ENCODE results near the gene NUP42.
"Not testable (repeated sequence)": the region's sequence is repeated elsewhere in the genome, so short reads cannot be mapped to it uniquely, and the experiment has no call there.

DNA sequence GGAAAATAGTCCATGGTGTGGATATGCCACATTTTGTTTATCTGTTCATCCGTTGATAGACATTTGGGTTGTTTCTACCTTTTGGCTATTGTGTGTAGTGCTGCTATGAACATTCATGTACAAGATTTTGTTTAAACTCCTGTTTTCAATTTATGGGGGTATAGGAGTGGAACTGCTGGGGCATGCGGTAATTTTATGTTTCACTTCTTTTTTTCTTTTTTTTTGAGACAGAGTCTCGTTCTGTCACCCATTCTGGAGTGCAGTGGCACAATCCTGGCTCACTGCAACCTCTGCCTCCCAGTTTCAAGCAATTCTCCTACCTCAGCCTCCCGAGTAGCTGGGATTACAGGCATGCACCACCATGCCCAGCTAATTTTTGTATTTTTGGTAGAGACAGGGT lies 42.5 kb downstream of the NUP42 start:
- TF ChIP-seq, protein P1, sequence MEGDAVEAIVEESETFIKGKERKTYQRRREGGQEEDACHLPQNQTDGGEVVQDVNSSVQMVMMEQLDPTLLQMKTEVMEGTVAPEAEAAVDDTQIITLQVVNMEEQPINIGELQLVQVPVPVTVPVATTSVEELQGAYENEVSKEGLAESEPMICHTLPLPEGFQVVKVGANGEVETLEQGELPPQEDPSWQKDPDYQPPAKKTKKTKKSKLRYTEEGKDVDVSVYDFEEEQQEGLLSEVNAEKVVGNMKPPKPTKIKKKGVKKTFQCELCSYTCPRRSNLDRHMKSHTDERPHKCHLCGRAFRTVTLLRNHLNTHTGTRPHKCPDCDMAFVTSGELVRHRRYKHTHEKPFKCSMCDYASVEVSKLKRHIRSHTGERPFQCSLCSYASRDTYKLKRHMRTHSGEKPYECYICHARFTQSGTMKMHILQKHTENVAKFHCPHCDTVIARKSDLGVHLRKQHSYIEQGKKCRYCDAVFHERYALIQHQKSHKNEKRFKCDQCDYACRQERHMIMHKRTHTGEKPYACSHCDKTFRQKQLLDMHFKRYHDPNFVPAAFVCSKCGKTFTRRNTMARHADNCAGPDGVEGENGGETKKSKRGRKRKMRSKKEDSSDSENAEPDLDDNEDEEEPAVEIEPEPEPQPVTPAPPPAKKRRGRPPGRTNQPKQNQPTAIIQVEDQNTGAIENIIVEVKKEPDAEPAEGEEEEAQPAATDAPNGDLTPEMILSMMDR (IDR thresholded peaks at IDR 0.05; ENCODE audit: poor library complexity), result not testable (repeated sequence)
- TF ChIP-seq EZH2 (IDR thresholded peaks at IDR 0.05; ENCODE audit: borderline replicate concordance); EZH2phosphoT487 (IDR thresholded peaks at IDR 0.05; ENCODE audit: low read depth, severe bottlenecking, unreplicated experiment): not testable (repeated sequence)

All from hepatocyte (in vitro differentiated cells).